Measurements from ENCODE around the gene PRKACA. TPM values are rescaled to one million over a fixed set of nuclear protein-coding genes. Genes with fewer than 3 reads are reported as not detected.
"Not testable (repeated sequence)": the region's sequence is repeated elsewhere in the genome, so short reads cannot be mapped to it uniquely, and the experiment has no call there.

PRKACA gene
- total RNA-seq, 1 experiment from 2014 or later = 77.5 TPM

GRCh38 chr19:14152713-14153112 is 35.2 kb upstream of the PRKACA start:
- H3K27me3 ChIP-seq = no peaks in the 10 kb centered on the region
- no peaks in the 10 kb centered on the region for H3K36me3 ChIP-seq
- no peak overlapping the region for H3K27ac ChIP-seq

GRCh38 chr19:14150770-14151661 is 33.5 kb upstream of the PRKACA start:
- H3K27me3 ChIP-seq = no peaks in the 10 kb centered on the region
- H3K4me1 ChIP-seq = no peaks in the 10 kb centered on the region
- no peaks in the 10 kb centered on the region for H3K9me3 ChIP-seq (replicated peaks)
- no peaks in the 10 kb centered on the region for H3K36me3 ChIP-seq
- H3K4me3 ChIP-seq = no peak overlapping the region
- no peak overlapping the region for H3K27ac ChIP-seq
- no peak for DNase-seq

More at GRCh38 chr19:14152713-14153112, 35.2 kb upstream of the PRKACA start:
- DNase-seq = no peak
- no peaks in the 10 kb centered on the region for H3K9me3 ChIP-seq (replicated peaks)
- H3K4me3 ChIP-seq = no peak overlapping the region
- H3K4me1 ChIP-seq = no peaks in the 10 kb centered on the region

GRCh38 chr19:14150041-14150769 is 32.6 kb upstream of the PRKACA start:
- no peaks in the 10 kb centered on the region for H3K36me3 ChIP-seq
- H3K9me3 ChIP-seq (replicated peaks) = no peaks in the 10 kb centered on the region
- no peaks in the 10 kb centered on the region for H3K27me3 ChIP-seq
- H3K27ac ChIP-seq = no peak overlapping the region
- no peak overlapping the region for H3K4me3 ChIP-seq
- peak in 1 of 2 experiments; percentile 32 for DNase-seq
- H3K4me1 ChIP-seq = no peaks in the 10 kb centered on the region

- Histone ChIP-seq H3K4me3 (no peak overlapping the region), H3K9me3 (replicated peaks) (no peaks in the 10 kb centered on the region), H3K27me3 (no peaks in the 10 kb centered on the region), H3K4me1 (no peaks in the 10 kb centered on the region), H3K27ac (no peak overlapping the region), H3K36me3 (no peaks in the 10 kb centered on the region)
- no peak for DNase-seq
Measured at GRCh38 chr19:14149509-14149994, 32.0 kb upstream of the PRKACA start.

GRCh38 chr19:14148751-14149410 is 31.3 kb upstream of the PRKACA start:
- Histone ChIP-seq H3K4me3 (no peak overlapping the region), H3K27ac (no peak overlapping the region), H3K36me3 (no peaks in the 10 kb centered on the region), H3K9me3 (replicated peaks) (no peaks in the 10 kb centered on the region), H3K4me1 (no peaks in the 10 kb centered on the region), H3K27me3 (no peaks in the 10 kb centered on the region)
- no peak for DNase-seq

GRCh38 chr19:14147797-14148605 is 30.4 kb upstream of the PRKACA start:
- H3K27ac ChIP-seq = no peak overlapping the region

GRCh38 chr19:14146789-14147216 is 29.2 kb upstream of the PRKACA start:
- no peaks in the 10 kb centered on the region for H3K4me1 ChIP-seq

More at GRCh38 chr19:14147797-14148605, 30.4 kb upstream of the PRKACA start:
- H3K4me3 ChIP-seq = no peak overlapping the region
- H3K4me1 ChIP-seq = no peaks in the 10 kb centered on the region
- DNase-seq = peak; percentile 80 to 85
- no peaks in the 10 kb centered on the region for H3K27me3 ChIP-seq
- no peaks in the 10 kb centered on the region for H3K36me3 ChIP-seq
- H3K9me3 ChIP-seq (replicated peaks) = no peaks in the 10 kb centered on the region

GRCh38 chr19:14146169-14146568 is 28.6 kb upstream of the PRKACA start:
- not testable (repeated sequence) for H3K9me3 ChIP-seq (replicated peaks); H3K36me3 ChIP-seq; H3K4me3 ChIP-seq; H3K4me1 ChIP-seq; H3K27me3 ChIP-seq; H3K27ac ChIP-seq; DNase-seq

More at GRCh38 chr19:14146789-14147216, 29.2 kb upstream of the PRKACA start:
- H3K27ac ChIP-seq = no peak overlapping the region
- no peaks in the 10 kb centered on the region for H3K9me3 ChIP-seq (replicated peaks)
- no peak overlapping the region for H3K4me3 ChIP-seq
- H3K27me3 ChIP-seq = no peaks in the 10 kb centered on the region
- H3K36me3 ChIP-seq = no peaks in the 10 kb centered on the region
- DNase-seq = no peak

GRCh38 chr19:14145381-14145780 is 27.8 kb upstream of the PRKACA start:
- Histone ChIP-seq H3K4me3 (no peak overlapping the region), H3K4me1 (no peaks in the 10 kb centered on the region), H3K27ac (no peak overlapping the region), H3K36me3 (no peaks in the 10 kb centered on the region), H3K27me3 (no peaks in the 10 kb centered on the region), H3K9me3 (replicated peaks) (no peaks in the 10 kb centered on the region)
- no peak for DNase-seq

GRCh38 chr19:14142262-14143190 is 25.0 kb upstream of the PRKACA start:
- no peaks in the 10 kb centered on the region for H3K9me3 ChIP-seq (replicated peaks)
- H3K4me1 ChIP-seq = peaks cover 8% of the 10 kb centered on the region
- H3K27me3 ChIP-seq = no peaks in the 10 kb centered on the region
- H3K27ac ChIP-seq = no peak overlapping the region
- H3K36me3 ChIP-seq = no peaks in the 10 kb centered on the region
- no peak overlapping the region for H3K4me3 ChIP-seq
- no peak for DNase-seq

- no peaks in the 10 kb centered on the region for H3K27me3 ChIP-seq
- H3K27ac ChIP-seq = no peak overlapping the region
- H3K4me3 ChIP-seq = no peak overlapping the region
- no peaks in the 10 kb centered on the region for H3K36me3 ChIP-seq
- H3K4me1 ChIP-seq = peaks cover 8% of the 10 kb centered on the region
- DNase-seq = no peak
- H3K9me3 ChIP-seq (replicated peaks) = no peaks in the 10 kb centered on the region
Measured at GRCh38 chr19:14141041-14141440, 23.5 kb upstream of the PRKACA start.

- no peak overlapping the region for H3K4me3 ChIP-seq
- no peaks in the 10 kb centered on the region for H3K27me3 ChIP-seq
- H3K36me3 ChIP-seq = no peaks in the 10 kb centered on the region
- H3K27ac ChIP-seq = peak overlapping the region; percentile 1; the same call in 1 of the 2 replicates
- peaks cover 8% of the 10 kb centered on the region for H3K4me1 ChIP-seq
- peak; percentile 94 to 97 for DNase-seq
- no peaks in the 10 kb centered on the region for H3K9me3 ChIP-seq (replicated peaks)
Measured at GRCh38 chr19:14139944-14140343, 22.4 kb upstream of the PRKACA start.

- DNase-seq = no peak
- peaks cover 8% of the 10 kb centered on the region for H3K4me1 ChIP-seq
- no peak overlapping the region for H3K27ac ChIP-seq
Measured at GRCh38 chr19:14138576-14139265, 21.2 kb upstream of the PRKACA start.

More at GRCh38 chr19:14138576-14139265, 21.2 kb upstream of the PRKACA start:
- Histone ChIP-seq H3K36me3 (peaks cover 6% of the 10 kb centered on the region; the same call in 1 of the 2 replicates), H3K27me3 (no peaks in the 10 kb centered on the region), H3K4me3 (no peak overlapping the region), H3K9me3 (replicated peaks) (no peaks in the 10 kb centered on the region)

All from SJCRH30 (cell line).